SK-N-SH (cell line): Measurements from ENCODE around the gene BBIP1.

Experiments used
- CHD2 ChIP-seq: fragments of 150-350 bp; IDR thresholded peaks from 2 replicates; pipeline ENCODE4 v1.6.1; 2018; ENCODE audit warnings: low read length; ENCODE audit not compliant: partially characterized antibody
- CTCF ChIP-seq: fragments of 200-600 bp; sonication (generic); IDR thresholded peaks from 2 replicates; pipeline ENCODE4 v1.6.1; 2017; ENCODE audit warnings: antibody characterized with exemption, mild to moderate bottlenecking, moderate library complexity
- EP300 ChIP-seq, 2 experiments: IDR thresholded peaks; 2 replicates each; pipeline versions ENCODE4 v1.4.0 to v1.6.1; 2012; ENCODE audit warnings: borderline replicate concordance in 1 of 2, low read depth in 1 of 2, low read length in 1 of 2
- EZH2phosphoT487 ChIP-seq: fragments of 200-600 bp; sonication (generic); IDR thresholded peaks from 2 replicates; pipeline ENCODE4 v1.6.1; 2017; ENCODE audit warnings: low read depth, mixed run types, mild to moderate bottlenecking, antibody characterized with exemption, moderate library complexity, borderline replicate concordance
- FOXJ3 ChIP-seq: sonication (generic); formaldehyde crosslinking; IDR thresholded peaks from 2 replicates; pipeline ENCODE4 v1.5.1; 2020; ENCODE audit warnings: mild to moderate bottlenecking, missing genetic modification reagents
- GABPA ChIP-seq: IDR thresholded peaks from 2 replicates; pipeline ENCODE4 v1.4.0; 2012; ENCODE audit warnings: low read depth, mild to moderate bottlenecking
- RXRA ChIP-seq: IDR thresholded peaks from 2 replicates; pipeline ENCODE4 v1.4.0; 2012; ENCODE audit warnings: low read depth, mild to moderate bottlenecking, borderline replicate concordance
- SMC3 ChIP-seq: IDR thresholded peaks from 2 replicates; pipeline ENCODE4 v1.6.1; 2012; ENCODE audit warnings: low read depth, low read length, improper control_type of control experiment
- TAF1 ChIP-seq: IDR thresholded peaks from 2 replicates; pipeline ENCODE4 v1.6.1; 2012; ENCODE audit warnings: low read depth, mild to moderate bottlenecking, low read length, moderate library complexity, borderline replicate concordance
- USF2 ChIP-seq: fragments of 150-350 bp; IDR thresholded peaks from 2 replicates; pipeline ENCODE4 v1.6.1; 2017; ENCODE audit warnings: antibody characterized with exemption, low read length, low read depth, borderline replicate concordance
- TF ChIP-seq, protein P1 (sequence below): IDR thresholded peaks from 2 replicates; pipeline ENCODE4; 2012
- TF ChIP-seq, protein P2 (sequence below): IDR thresholded peaks from 2 replicates; pipeline ENCODE4 v1.6.1; 2012; ENCODE audit warnings: mild to moderate bottlenecking, low read depth, low read length, moderate library complexity
- TF ChIP-seq, protein P3 (sequence below): IDR thresholded peaks from 2 replicates; pipeline ENCODE4 v1.4.0; 2012; ENCODE audit warnings: low read depth, borderline replicate concordance

DNA sequence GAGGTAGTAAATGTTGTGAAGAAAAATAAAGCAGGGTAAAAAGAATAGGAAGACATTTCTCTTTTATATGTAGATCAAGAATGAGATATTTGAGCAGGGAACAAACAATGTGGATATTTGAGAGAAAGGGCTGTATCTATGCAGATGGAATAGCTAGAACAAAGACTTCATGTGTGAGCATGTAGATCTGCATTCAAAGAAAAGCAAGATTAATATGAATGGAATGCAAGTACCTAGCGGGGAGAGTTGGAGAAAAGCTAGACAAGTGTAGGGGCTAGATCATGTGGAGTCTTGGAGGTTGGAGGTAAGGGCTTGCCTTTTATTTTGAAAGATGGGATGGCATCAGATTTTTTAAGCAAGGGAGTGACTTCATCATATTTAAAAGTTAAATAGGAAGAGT, 27.5 kb upstream of the BBIP1 start:
- TF ChIP-seq CHD2 = no peak
- TF ChIP-seq RXRA = no peak
- no peak for TF ChIP-seq CTCF
- TF ChIP-seq FOXJ3 = no peak
- no peak for TF ChIP-seq EP300 (IDR thresholded peaks at IDR 0.05; ENCODE audit: borderline replicate concordance in 1 of 2, low read depth in 1 of 2, low read length in 1 of 2)
- TF ChIP-seq GABPA = no peak
- TF ChIP-seq SMC3 = no peak
- TF ChIP-seq, protein P1, sequence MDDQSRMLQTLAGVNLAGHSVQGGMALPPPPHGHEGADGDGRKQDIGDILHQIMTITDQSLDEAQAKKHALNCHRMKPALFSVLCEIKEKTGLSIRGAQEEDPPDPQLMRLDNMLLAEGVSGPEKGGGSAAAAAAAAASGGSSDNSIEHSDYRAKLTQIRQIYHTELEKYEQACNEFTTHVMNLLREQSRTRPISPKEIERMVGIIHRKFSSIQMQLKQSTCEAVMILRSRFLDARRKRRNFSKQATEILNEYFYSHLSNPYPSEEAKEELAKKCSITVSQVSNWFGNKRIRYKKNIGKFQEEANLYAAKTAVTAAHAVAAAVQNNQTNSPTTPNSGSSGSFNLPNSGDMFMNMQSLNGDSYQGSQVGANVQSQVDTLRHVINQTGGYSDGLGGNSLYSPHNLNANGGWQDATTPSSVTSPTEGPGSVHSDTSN = no peak
- TF ChIP-seq TAF1 = no peak
- TF ChIP-seq, protein P2, sequence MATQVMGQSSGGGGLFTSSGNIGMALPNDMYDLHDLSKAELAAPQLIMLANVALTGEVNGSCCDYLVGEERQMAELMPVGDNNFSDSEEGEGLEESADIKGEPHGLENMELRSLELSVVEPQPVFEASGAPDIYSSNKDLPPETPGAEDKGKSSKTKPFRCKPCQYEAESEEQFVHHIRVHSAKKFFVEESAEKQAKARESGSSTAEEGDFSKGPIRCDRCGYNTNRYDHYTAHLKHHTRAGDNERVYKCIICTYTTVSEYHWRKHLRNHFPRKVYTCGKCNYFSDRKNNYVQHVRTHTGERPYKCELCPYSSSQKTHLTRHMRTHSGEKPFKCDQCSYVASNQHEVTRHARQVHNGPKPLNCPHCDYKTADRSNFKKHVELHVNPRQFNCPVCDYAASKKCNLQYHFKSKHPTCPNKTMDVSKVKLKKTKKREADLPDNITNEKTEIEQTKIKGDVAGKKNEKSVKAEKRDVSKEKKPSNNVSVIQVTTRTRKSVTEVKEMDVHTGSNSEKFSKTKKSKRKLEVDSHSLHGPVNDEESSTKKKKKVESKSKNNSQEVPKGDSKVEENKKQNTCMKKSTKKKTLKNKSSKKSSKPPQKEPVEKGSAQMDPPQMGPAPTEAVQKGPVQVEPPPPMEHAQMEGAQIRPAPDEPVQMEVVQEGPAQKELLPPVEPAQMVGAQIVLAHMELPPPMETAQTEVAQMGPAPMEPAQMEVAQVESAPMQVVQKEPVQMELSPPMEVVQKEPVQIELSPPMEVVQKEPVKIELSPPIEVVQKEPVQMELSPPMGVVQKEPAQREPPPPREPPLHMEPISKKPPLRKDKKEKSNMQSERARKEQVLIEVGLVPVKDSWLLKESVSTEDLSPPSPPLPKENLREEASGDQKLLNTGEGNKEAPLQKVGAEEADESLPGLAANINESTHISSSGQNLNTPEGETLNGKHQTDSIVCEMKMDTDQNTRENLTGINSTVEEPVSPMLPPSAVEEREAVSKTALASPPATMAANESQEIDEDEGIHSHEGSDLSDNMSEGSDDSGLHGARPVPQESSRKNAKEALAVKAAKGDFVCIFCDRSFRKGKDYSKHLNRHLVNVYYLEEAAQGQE = no peak
- TF ChIP-seq, protein P3, sequence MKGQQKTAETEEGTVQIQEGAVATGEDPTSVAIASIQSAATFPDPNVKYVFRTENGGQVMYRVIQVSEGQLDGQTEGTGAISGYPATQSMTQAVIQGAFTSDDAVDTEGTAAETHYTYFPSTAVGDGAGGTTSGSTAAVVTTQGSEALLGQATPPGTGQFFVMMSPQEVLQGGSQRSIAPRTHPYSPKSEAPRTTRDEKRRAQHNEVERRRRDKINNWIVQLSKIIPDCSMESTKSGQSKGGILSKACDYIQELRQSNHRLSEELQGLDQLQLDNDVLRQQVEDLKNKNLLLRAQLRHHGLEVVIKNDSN = no peak
- no peak for TF ChIP-seq USF2
- TF ChIP-seq EZH2phosphoT487 = no peak
